GM21786 (cell line): Measurements from ENCODE around the gene ME3.
"Not testable (repeated sequence)": the region's sequence is repeated elsewhere in the genome, so short reads cannot be mapped to it uniquely, and the experiment has no call there.

Experiments used
- ATAC-seq: cut with Tn5 transposase; IDR thresholded peaks from one replicate; pipeline ENCODE4 v1.9.1; 2021; ENCODE audit not compliant: unreplicated experiment

The ME3 gene

GRCh38 chr11:86623736-86624135 is 48.7 kb downstream of the ME3 start:
- no peak for ATAC-seq

GRCh38 chr11:86623041-86623621 is 49.3 kb downstream of the ME3 start:
- no peak for ATAC-seq

GRCh38 chr11:86621854-86622253 is 50.6 kb downstream of the ME3 start:
- ATAC-seq, result no peak

GRCh38 chr11:86620891-86621521 is 51.4 kb downstream of the ME3 start:
- ATAC-seq, result no peak

- ATAC-seq, result not testable (repeated sequence)
Observed at GRCh38 chr11:86619428-86619827, 53.0 kb downstream of the ME3 start.

GRCh38 chr11:86617502-86617901 is 54.9 kb downstream of the ME3 start:
- ATAC-seq, result no peak

GRCh38 chr11:86615487-86615886 is 56.9 kb downstream of the ME3 start:
- ATAC-seq, result no peak

GRCh38 chr11:86610559-86611341 is 61.7 kb downstream of the ME3 start:
- no peak for ATAC-seq

GRCh38 chr11:86608251-86608799 is 64.1 kb downstream of the ME3 start:
- ATAC-seq, result peak; percentile 81

GRCh38 chr11:86606836-86607481 is 65.5 kb downstream of the ME3 start:
- ATAC-seq, result no peak

GRCh38 chr11:86606270-86606835 is 66.1 kb downstream of the ME3 start:
- no peak for ATAC-seq

- ATAC-seq, result no peak
Observed at GRCh38 chr11:86596861-86597586, 75.4 kb downstream of the ME3 start.

- no peak for ATAC-seq
Observed at GRCh38 chr11:86595955-86596354, 76.5 kb downstream of the ME3 start.

- ATAC-seq, result no peak
Observed at GRCh38 chr11:86595451-86595850, 77.0 kb downstream of the ME3 start.

GRCh38 chr11:86594746-86595145 is 77.7 kb downstream of the ME3 start:
- ATAC-seq, result no peak

GRCh38 chr11:86593833-86594232 is 78.6 kb downstream of the ME3 start:
- no peak for ATAC-seq

- ATAC-seq, result peak; percentile 90
Observed at GRCh38 chr11:86592659-86593451, 79.6 kb downstream of the ME3 start.

GRCh38 chr11:86592047-86592591 is 80.3 kb downstream of the ME3 start:
- no peak for ATAC-seq

- no peak for ATAC-seq
Observed at GRCh38 chr11:86591631-86592030, 80.8 kb downstream of the ME3 start.
